NCI-H82 treated with DMSO at 0.1 percent for 48 hours (cell line): ENCODE measurements around the gene POLA1.

ENCODE experiments used
- DNase-seq: peaks from one replicate; lab custom pipeline; 2025; ENCODE audit not compliant: unreplicated experiment; lab: John Stamatoyannopoulos, UW

POLA1 gene

GRCh38 chrX:25019707-25020390 is 326.1 kb downstream of the POLA1 start:
- DNase-seq = no peak

- DNase-seq = no peak
Measured at GRCh38 chrX:25020391-25020904, 326.7 kb downstream of the POLA1 start.

GRCh38 chrX:25020905-25021449 is 327.3 kb downstream of the POLA1 start:
- no peak for DNase-seq

GRCh38 chrX:25022499-25023325 is 329.0 kb downstream of the POLA1 start:
- DNase-seq = no peak

GRCh38 chrX:25023908-25024307 is 330.2 kb downstream of the POLA1 start:
- DNase-seq = no peak

GRCh38 chrX:25025615-25026014 is 331.9 kb downstream of the POLA1 start:
- DNase-seq = no peak

GRCh38 chrX:25026576-25026975 is 332.9 kb downstream of the POLA1 start:
- no peak for DNase-seq

GRCh38 chrX:25028726-25029125 is 335.0 kb downstream of the POLA1 start:
- no peak for DNase-seq

- no peak for DNase-seq
Measured at GRCh38 chrX:25029288-25029825, 335.6 kb downstream of the POLA1 start.

- DNase-seq = no peak
Measured at GRCh38 chrX:25034889-25035288, 341.2 kb downstream of the POLA1 start.

- DNase-seq = no peak
Measured at GRCh38 chrX:25039036-25039435, 345.3 kb downstream of the POLA1 start.

- DNase-seq = no peak
Measured at GRCh38 chrX:25043192-25043591, 349.5 kb downstream of the POLA1 start.
